PFSK-1 (cell line): ENCODE data around the gene GPC6.

Experiments
- FOXP2 ChIP-seq: optimal IDR thresholded peaks from 2 replicates; pipeline ENCODE3; 2011; ENCODE audit warnings: borderline replicate concordance, control low read depth, inconsistent platforms; ENCODE audit not compliant: insufficient read depth; ENCODE audit errors: extremely low read length, extremely low read depth
- POLR2AphosphoS5 ChIP-seq: IDR thresholded peaks from 2 replicates; pipeline ENCODE4 v1.6.1; 2012; ENCODE audit warnings: low read depth, mild to moderate bottlenecking, control low read depth, low read length, moderate library complexity
- SIN3A ChIP-seq: IDR thresholded peaks from 2 replicates; pipeline ENCODE4 v1.6.1; 2012; ENCODE audit warnings: mild to moderate bottlenecking, low read length, moderate library complexity, borderline replicate concordance; ENCODE audit not compliant: insufficient read depth
- TAF1 ChIP-seq: IDR thresholded peaks from 2 replicates; pipeline ENCODE4 v1.6.1; 2012; ENCODE audit warnings: low read length, control low read depth, borderline replicate concordance; ENCODE audit not compliant: insufficient read depth
- TF ChIP-seq, protein P1 (sequence below), 2 experiments: IDR thresholded peaks; 2 replicates each; pipeline versions ENCODE4 v1.6.1 to v1.8.0; 2011 to 2012; ENCODE audit warnings: low read depth in 2 of 2, low read length in 2 of 2, control low read depth in 1 of 2, inconsistent platforms in 1 of 2, mild to moderate bottlenecking in 1 of 2, moderate library complexity in 1 of 2; ENCODE audit not compliant: insufficient read depth in 1 of 2

GPC6 gene

DNA sequence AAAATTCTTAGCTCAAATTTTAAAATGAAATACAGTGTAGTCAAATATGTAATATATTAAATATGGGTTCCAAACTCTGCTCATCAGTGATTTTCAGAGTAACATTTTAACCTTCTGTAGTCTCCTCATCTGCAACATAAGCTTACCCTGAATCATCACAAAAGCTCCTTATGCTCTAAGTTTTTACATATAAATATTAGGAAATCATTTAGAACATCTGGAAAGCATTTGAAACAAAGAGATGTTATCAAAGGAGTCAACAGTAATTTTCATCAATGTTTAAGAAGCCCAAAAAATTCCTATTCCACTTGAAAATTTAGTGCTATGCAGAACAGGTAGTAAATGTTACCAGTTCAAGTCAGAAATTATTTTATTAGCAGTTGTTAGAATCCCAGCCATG is 1028.1 kb downstream of the GPC6 start:
- TF ChIP-seq FOXP2 (no peak), POLR2AphosphoS5 (no peak), TAF1 (no peak), SIN3A (no peak)
- TF ChIP-seq, protein P1, sequence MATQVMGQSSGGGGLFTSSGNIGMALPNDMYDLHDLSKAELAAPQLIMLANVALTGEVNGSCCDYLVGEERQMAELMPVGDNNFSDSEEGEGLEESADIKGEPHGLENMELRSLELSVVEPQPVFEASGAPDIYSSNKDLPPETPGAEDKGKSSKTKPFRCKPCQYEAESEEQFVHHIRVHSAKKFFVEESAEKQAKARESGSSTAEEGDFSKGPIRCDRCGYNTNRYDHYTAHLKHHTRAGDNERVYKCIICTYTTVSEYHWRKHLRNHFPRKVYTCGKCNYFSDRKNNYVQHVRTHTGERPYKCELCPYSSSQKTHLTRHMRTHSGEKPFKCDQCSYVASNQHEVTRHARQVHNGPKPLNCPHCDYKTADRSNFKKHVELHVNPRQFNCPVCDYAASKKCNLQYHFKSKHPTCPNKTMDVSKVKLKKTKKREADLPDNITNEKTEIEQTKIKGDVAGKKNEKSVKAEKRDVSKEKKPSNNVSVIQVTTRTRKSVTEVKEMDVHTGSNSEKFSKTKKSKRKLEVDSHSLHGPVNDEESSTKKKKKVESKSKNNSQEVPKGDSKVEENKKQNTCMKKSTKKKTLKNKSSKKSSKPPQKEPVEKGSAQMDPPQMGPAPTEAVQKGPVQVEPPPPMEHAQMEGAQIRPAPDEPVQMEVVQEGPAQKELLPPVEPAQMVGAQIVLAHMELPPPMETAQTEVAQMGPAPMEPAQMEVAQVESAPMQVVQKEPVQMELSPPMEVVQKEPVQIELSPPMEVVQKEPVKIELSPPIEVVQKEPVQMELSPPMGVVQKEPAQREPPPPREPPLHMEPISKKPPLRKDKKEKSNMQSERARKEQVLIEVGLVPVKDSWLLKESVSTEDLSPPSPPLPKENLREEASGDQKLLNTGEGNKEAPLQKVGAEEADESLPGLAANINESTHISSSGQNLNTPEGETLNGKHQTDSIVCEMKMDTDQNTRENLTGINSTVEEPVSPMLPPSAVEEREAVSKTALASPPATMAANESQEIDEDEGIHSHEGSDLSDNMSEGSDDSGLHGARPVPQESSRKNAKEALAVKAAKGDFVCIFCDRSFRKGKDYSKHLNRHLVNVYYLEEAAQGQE (IDR thresholded peaks at IDR 0.05; ENCODE audit: insufficient read depth in 1 of 2, low read depth in 2 of 2, low read length in 2 of 2), result no peak

- no peak for TF ChIP-seq TAF1
Measured at GRCh38 chr13:94256721-94257120, 1030.1 kb downstream of the GPC6 start.

GRCh38 chr13:94259984-94260383 is 1033.4 kb downstream of the GPC6 start:
- no peak for TF ChIP-seq POLR2AphosphoS5
- TF ChIP-seq, protein P1 (IDR thresholded peaks at IDR 0.05; ENCODE audit: insufficient read depth in 1 of 2, low read depth in 2 of 2, low read length in 2 of 2), result no peak

DNA sequence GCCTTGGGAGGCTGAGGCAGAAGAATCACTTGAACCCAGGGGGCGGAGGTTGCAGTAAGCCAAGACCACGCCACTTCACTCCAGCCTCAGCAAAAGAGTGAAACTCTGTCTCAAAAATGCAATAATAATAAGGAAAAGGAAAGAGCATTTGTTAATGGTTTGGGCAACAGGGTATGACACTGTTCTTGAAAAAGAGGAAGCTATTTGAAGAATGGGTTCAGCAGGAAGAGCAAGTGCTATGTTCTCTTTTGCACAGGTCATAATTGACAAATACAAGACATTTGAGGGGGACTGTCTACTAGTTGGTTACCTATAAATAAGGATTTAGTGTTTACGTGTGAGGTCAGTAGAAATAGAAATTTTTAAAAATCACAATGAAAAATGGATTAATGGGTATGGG is 1034.6 kb downstream of the GPC6 start:
- TF ChIP-seq TAF1, result no peak
- TF ChIP-seq SIN3A, result no peak
- TF ChIP-seq POLR2AphosphoS5, result no peak
- TF ChIP-seq FOXP2, result no peak
- TF ChIP-seq, protein P1 (IDR thresholded peaks at IDR 0.05; ENCODE audit: insufficient read depth in 1 of 2, low read depth in 2 of 2, low read length in 2 of 2), result no peak

- TF ChIP-seq FOXP2, result no peak
- no peak for TF ChIP-seq SIN3A
- no peak for TF ChIP-seq TAF1
- TF ChIP-seq, protein P1 (IDR thresholded peaks at IDR 0.05; ENCODE audit: insufficient read depth in 1 of 2, low read depth in 2 of 2, low read length in 2 of 2), result no peak
- no peak for TF ChIP-seq POLR2AphosphoS5
Measured at GRCh38 chr13:94263038-94263437, 1036.4 kb downstream of the GPC6 start.
